OCI-LY1 (cell line): ENCODE results near the gene FBXO2.
"Not testable (repeated sequence)": the region's sequence is repeated elsewhere in the genome, so short reads cannot be mapped to it uniquely, and the experiment has no call there.

Experiments used
- CTCF ChIP-seq: fragments of 200-600 bp; sonication (generic), shearing (Covaris generic); IDR thresholded peaks from 2 replicates; pipeline ENCODE4 v1.5.1; 2017; ENCODE audit warnings: mild to moderate bottlenecking, antibody characterized with exemption, low read length, moderate library complexity, mixed read lengths
- EZH2 ChIP-seq: fragments of 200-600 bp; sonication (generic), shearing (Covaris generic); IDR thresholded peaks from 2 replicates; pipeline ENCODE4 v1.8.0; 2017; ENCODE audit warnings: borderline replicate concordance, mixed run types, mild to moderate bottlenecking, antibody characterized with exemption, low read length, moderate library complexity, mixed read lengths

GRCh38 chr1:11608596-11609130 is 45.6 kb downstream of the FBXO2 start:
- TF ChIP-seq CTCF, EZH2: not testable (repeated sequence)
